Esophagus (tissue), 2 donors: ENCODE data around the gene ATP2B2. TPM values are rescaled to one million over a fixed set of nuclear protein-coding genes. Genes with fewer than 3 reads are reported as not detected.

ENCODE experiments used
- H3K27ac ChIP-seq, 2 donors: one replicate each; pipeline ENCODE4 v1.5.1; 2013; ENCODE audit warnings: low read depth in 2 of 2, mild to moderate bottlenecking in 2 of 2, inconsistent platforms in 1 of 2, low read length in 1 of 2, moderate library complexity in 1 of 2
- H3K27me3 ChIP-seq, 2 donors: one replicate each; pipeline ENCODE4 v1.6.1; 2013; ENCODE audit warnings: low read length in 2 of 2, control low read depth in 1 of 2, mild to moderate bottlenecking in 1 of 2; ENCODE audit not compliant: insufficient read depth in 2 of 2, control insufficient read depth in 1 of 2
- H3K36me3 ChIP-seq, 2 donors: one replicate each; pipeline ENCODE4 v1.6.1; 2013; ENCODE audit warnings: low read length in 1 of 2; ENCODE audit not compliant: control insufficient read depth in 2 of 2, insufficient read depth in 2 of 2
- H3K4me1 ChIP-seq, 2 donors: one replicate each; pipeline ENCODE4 v1.6.1; 2013; ENCODE audit warnings: low read length in 1 of 2; ENCODE audit not compliant: control insufficient read depth in 2 of 2, insufficient read depth in 2 of 2
- H3K4me3 ChIP-seq, 2 donors: one replicate each; pipeline ENCODE4 v1.5.1; 2013; ENCODE audit warnings: low read length in 2 of 2, mild to moderate bottlenecking in 2 of 2, low read depth in 1 of 2, moderate library complexity in 1 of 2
- H3K9me3 ChIP-seq, 2 donors: one replicate each; pipeline ENCODE4 v1.6.1; 2013; ENCODE audit warnings: mild to moderate bottlenecking in 2 of 2, low read depth in 1 of 2, low read length in 1 of 2, moderate library complexity in 1 of 2; ENCODE audit not compliant: control insufficient read depth in 2 of 2, insufficient read depth in 1 of 2
- WGBS, 2 donors: extraction: QIAGEN DNeasy Blood & Tissue Kit; methylation state at CpG; one replicate each; pipeline ENCODE4 v1.1.7; 2013; 5-methylcytosine and 5-hydroxymethylcytosine counted together
- polyA plus RNA-seq, 2 donors: library from polyadenylated mRNA; stranded (reverse); fragments of 200-250 nt; gene quantifications; one replicate each; pipeline ENCODE4 v1.2.3, GENCODE V29; 2013
- donor health status: healthy with polysubstance abuse.
- donor health status: Bipolar disorder and iron deficiency.

The ATP2B2 gene
- polyA plus RNA-seq, 2 donors = 0.06 to 0.08 TPM

DNA sequence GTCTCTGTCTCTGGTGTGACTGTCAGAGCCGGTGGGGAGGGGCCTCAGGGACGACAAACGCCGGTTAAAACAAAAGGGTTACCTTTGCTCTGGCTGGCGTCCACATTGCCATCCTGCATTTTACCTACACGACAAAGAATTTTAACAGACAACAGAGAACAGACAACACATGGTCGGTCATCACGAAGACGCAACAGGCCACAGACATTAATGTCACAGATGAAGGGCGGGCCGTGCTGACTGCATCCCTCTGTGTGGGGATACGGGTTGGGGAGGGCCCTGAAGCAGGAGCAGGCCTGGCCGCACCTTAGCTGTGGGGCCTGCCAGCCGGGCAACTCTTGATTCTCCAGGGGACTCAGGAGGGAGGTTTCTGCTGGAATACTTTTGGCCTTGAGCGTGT, 126.2 kb downstream of the ATP2B2 start:
- Histone ChIP-seq H3K27me3 (no peaks in the 10 kb centered on the region), H3K4me3 (no peak overlapping the region), H3K27ac (no peak overlapping the region), H3K9me3 (peaks cover 0 to 3% of the 10 kb centered on the region in 2 donors), H3K4me1 (no peaks in the 10 kb centered on the region), H3K36me3 (no peaks in the 10 kb centered on the region)
- WGBS, 2 donors = 76 to 80% methylated on average over 15 of the region's 15 CpGs

DNA sequence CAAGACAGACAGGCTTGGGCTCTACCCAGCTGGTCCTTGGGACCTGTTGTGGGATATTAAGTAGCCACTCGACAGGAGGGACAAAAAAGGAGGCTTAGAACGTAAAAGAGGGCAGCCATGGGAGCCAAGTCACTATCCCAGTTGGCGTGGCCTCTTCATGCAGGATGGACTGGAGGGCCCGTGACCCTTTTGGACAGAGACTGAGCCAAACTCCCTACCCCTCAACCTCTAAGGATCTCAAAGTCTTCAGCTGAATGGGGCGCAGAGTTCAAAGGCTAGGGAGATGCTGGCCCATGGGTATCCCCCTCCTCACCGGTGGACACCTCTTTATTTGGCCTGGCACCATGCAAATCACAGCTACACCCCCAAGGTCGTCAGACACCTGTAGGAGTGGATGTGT, 126.6 kb downstream of the ATP2B2 start:
- Histone ChIP-seq H3K36me3 (no peaks in the 10 kb centered on the region), H3K4me3 (no peak overlapping the region), H3K27ac (no peak overlapping the region), H3K27me3 (no peaks in the 10 kb centered on the region), H3K4me1 (no peaks in the 10 kb centered on the region), H3K9me3 (peaks cover 0 to 3% of the 10 kb centered on the region in 2 donors)
- WGBS, 2 donors = 81 to 85% methylated on average over 7 of the region's 7 CpGs

DNA sequence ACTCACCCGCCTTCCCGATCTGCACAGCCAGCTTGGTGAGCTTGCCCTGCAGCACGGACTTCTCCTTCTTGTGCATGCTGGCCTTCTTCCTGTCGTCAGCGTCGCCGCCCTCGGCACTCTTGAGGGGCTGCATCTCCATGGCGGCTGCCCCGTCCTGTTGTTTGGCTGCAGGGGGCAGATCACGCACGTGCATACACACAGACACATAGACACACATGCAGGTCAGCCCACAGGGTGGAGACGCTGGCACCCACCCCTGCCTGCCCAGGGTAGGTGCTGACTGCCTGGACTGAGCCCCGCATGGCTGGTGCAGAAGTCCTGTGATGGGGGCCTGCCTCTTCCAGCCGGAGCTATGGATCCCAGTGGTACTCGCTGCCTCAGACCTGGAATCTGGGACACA, 127.1 kb downstream of the ATP2B2 start:
- H3K27ac ChIP-seq = no peak overlapping the region
- H3K36me3 ChIP-seq = no peaks in the 10 kb centered on the region
- H3K9me3 ChIP-seq = peaks cover 0 to 3% of the 10 kb centered on the region in 2 donors
- WGBS, 2 donors = 77 to 82% methylated on average over 16 of the region's 16 CpGs
- H3K4me1 ChIP-seq = no peaks in the 10 kb centered on the region
- no peak overlapping the region for H3K4me3 ChIP-seq
- no peaks in the 10 kb centered on the region for H3K27me3 ChIP-seq

GRCh38 chr3:10377148-10377725, 128.1 kb downstream of the ATP2B2 start:
- Histone ChIP-seq H3K4me1 (no peaks in the 10 kb centered on the region), H3K9me3 (peaks cover 0 to 3% of the 10 kb centered on the region in 2 donors), H3K27ac (no peak overlapping the region), H3K4me3 (no peak overlapping the region), H3K36me3 (no peaks in the 10 kb centered on the region), H3K27me3 (no peaks in the 10 kb centered on the region)
- WGBS, 2 donors = 59 to 62% methylated on average over 16 of the region's 16 CpGs

DNA sequence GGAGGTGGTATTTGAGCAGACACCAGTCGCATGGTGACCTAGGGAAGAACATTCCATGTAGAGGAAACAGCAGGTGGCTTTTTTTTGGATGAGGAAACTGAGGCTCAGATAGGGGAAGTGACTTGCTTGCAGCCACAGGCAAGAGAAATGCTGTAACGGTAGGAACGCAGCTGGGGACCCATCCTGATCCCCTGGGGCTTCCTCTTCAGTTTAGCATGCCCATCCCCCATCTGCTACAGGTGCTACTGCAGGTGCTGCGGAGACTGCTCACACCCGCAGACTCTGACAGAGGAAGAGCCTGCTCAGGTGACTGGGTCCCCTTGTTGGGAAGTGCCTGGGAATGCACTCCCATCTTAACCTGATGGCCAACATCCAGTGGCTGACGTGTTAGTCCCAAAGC, 129.0 kb downstream of the ATP2B2 start:
- no peaks in the 10 kb centered on the region for H3K27me3 ChIP-seq
- peaks cover 0 to 3% of the 10 kb centered on the region in 2 donors for H3K9me3 ChIP-seq
- peaks cover 0 to 3% of the 10 kb centered on the region in 2 donors for H3K4me1 ChIP-seq
- no peak overlapping the region for H3K4me3 ChIP-seq
- no peak overlapping the region for H3K27ac ChIP-seq
- 45 to 58% methylated on average over 6 of the region's 6 CpGs for WGBS, 2 donors
- no peaks in the 10 kb centered on the region for H3K36me3 ChIP-seq

GRCh38 chr3:10375296-10376053, 129.9 kb downstream of the ATP2B2 start:
- Histone ChIP-seq H3K4me3 (no peak overlapping the region), H3K36me3 (no peaks in the 10 kb centered on the region), H3K9me3 (peaks cover 3 to 4% of the 10 kb centered on the region in 2 donors), H3K4me1 (peaks cover 0 to 3% of the 10 kb centered on the region in 2 donors), H3K27ac (no peak overlapping the region), H3K27me3 (no peaks in the 10 kb centered on the region)
- 92% methylated on average over 23 of the region's 23 CpGs for WGBS, 2 donors

- Histone ChIP-seq H3K9me3 (peaks cover 3 to 4% of the 10 kb centered on the region in 2 donors), H3K4me1 (peaks cover 0 to 3% of the 10 kb centered on the region in 2 donors), H3K27me3 (no peaks in the 10 kb centered on the region), H3K4me3 (no peak overlapping the region), H3K36me3 (no peaks in the 10 kb centered on the region), H3K27ac (no peak overlapping the region)
- 66 to 67% methylated on average over 11 of the region's 11 CpGs for WGBS, 2 donors
Observed at GRCh38 chr3:10374311-10374710, 131.1 kb downstream of the ATP2B2 start.

GRCh38 chr3:10373686-10374261, 131.6 kb downstream of the ATP2B2 start:
- peaks cover 3 to 4% of the 10 kb centered on the region in 2 donors for H3K9me3 ChIP-seq
- H3K4me3 ChIP-seq = no peak overlapping the region
- 72 to 74% methylated on average over 11 of the region's 11 CpGs for WGBS, 2 donors
- H3K27me3 ChIP-seq = no peaks in the 10 kb centered on the region
- no peak overlapping the region for H3K27ac ChIP-seq
- no peaks in the 10 kb centered on the region for H3K36me3 ChIP-seq
- H3K4me1 ChIP-seq = peaks cover 0 to 3% of the 10 kb centered on the region in 2 donors

DNA sequence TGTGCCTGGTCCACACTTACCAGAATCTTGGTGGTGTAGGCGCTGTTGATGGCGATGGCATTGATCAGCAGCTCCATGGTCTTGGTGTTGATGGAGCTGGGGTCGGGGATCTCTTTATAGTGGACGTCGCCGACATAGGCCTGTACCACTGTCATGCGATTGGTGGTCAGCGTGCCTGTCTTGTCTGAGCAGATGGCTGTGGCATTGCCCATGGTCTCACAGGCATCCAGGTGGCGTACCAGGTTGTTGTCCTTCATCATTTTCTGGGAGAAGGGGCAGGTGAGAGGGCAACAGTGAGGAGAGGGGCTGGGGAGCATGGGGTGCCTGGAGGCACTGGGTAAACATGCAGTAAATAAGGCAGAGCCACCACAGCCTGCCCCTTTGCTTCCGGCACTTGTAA, 133.6 kb downstream of the ATP2B2 start:
- peaks cover 0 to 5% of the 10 kb centered on the region in 2 donors for H3K9me3 ChIP-seq
- peaks cover 0 to 3% of the 10 kb centered on the region in 2 donors for H3K4me1 ChIP-seq
- 90 to 94% methylated on average over 10 of the region's 10 CpGs for whole genome bisulfite sequencing, 2 donors
- no peaks in the 10 kb centered on the region for H3K36me3 ChIP-seq
- no peak overlapping the region for H3K27ac ChIP-seq
- H3K27me3 ChIP-seq = no peaks in the 10 kb centered on the region
- no peak overlapping the region for H3K4me3 ChIP-seq
